Panc1 (cell line): ENCODE data around the gene ENTPD2. TPM values are rescaled to one million over a fixed set of nuclear protein-coding genes. Genes with fewer than 3 reads are reported as not detected.

ENCODE experiments used
- ATAC-seq: fragments of 200-7000 bp; cut with Tn5 transposase; 2 replicates; pipeline ENCODE4 v1.9.1; 2020; ENCODE audit warnings: mild to moderate bottlenecking, moderate library complexity
- BruUV-seq: library from RNA; stranded (reverse); fragments of 400-500 nt; replicated peaks from 2 replicates; lab custom pipeline; 2021; lab: Mats Ljungman, UMichigan
- CTCF ChIA-PET: fragments of 300-600 bp; sonication (Branson Sonifier 250); formaldehyde crosslinking; loops from one replicate; lab custom pipeline; 2022; ENCODE audit warnings: antibody characterized with exemption; lab: Charles Lee
- POLR2A ChIA-PET: fragments of 300-600 bp; sonication (Branson Sonifier 250); formaldehyde crosslinking; loops from one replicate; lab custom pipeline; 2022; ENCODE audit warnings: antibody characterized with exemption; lab: Charles Lee
- DNase-seq: peaks from one replicate; pipeline ENCODE4 v3.0.0-alpha.2; 2010; ENCODE audit warnings: low read depth, low spot score
- H3K27ac ChIP-seq: 2 replicates; pipeline ENCODE4 v1.5.1; 2011; ENCODE audit warnings: mild to moderate bottlenecking, low read length, inconsistent platforms
- H3K27me3 ChIP-seq: fragments of 200-500 bp; sonication (Bioruptor generic); 2 replicates; pipeline ENCODE4 v1.6.0; 2014; ENCODE audit warnings: low read length, inconsistent platforms; ENCODE audit not compliant: control insufficient read depth, insufficient read depth
- H3K36me3 ChIP-seq: fragments of 200-500 bp; sonication (Bioruptor generic); 2 replicates; pipeline ENCODE4 v1.5.1; 2014; ENCODE audit warnings: inconsistent platforms, mild to moderate bottlenecking, low read length, moderate library complexity; ENCODE audit not compliant: control insufficient read depth, insufficient read depth
- H3K4me1 ChIP-seq: 2 replicates; pipeline ENCODE4 v1.5.1; 2011; ENCODE audit warnings: inconsistent platforms, mild to moderate bottlenecking, low read length, moderate library complexity; ENCODE audit not compliant: control insufficient read depth, insufficient read depth
- H3K4me3 ChIP-seq, 2 experiments: 2 replicates each; pipeline ENCODE4 v1.5.1; 2011 to 2012; ENCODE audit warnings: low read depth in 2 of 2, low read length in 2 of 2, mild to moderate bottlenecking in 2 of 2, inconsistent platforms in 1 of 2, moderate library complexity in 1 of 2
- H3K9me3 ChIP-seq: fragments of 200-500 bp; sonication (Bioruptor generic); 2 replicates; pipeline ENCODE4 v1.5.1; 2014; ENCODE audit warnings: low read depth, mild to moderate bottlenecking, inconsistent platforms, low read length, moderate library complexity; ENCODE audit not compliant: control insufficient read depth, insufficient read depth
- CTCF ChIP-seq: fragments of 450-650 bp; IDR thresholded peaks from 2 replicates; pipeline ENCODE4 v1.5.1; 2017; ENCODE audit warnings: mild to moderate bottlenecking
- POLR2AphosphoS5 ChIP-seq: IDR thresholded peaks from 2 replicates; pipeline ENCODE4 v1.6.1; 2012; ENCODE audit warnings: mild to moderate bottlenecking, low read depth, low read length, moderate library complexity
- REST ChIP-seq, 2 experiments: IDR thresholded peaks; 2 replicates each; pipeline ENCODE4 v1.6.1; 2011 to 2012; ENCODE audit warnings: low read depth in 2 of 2, control low read depth in 1 of 2, low read length in 1 of 2, mild to moderate bottlenecking in 1 of 2, moderate library complexity in 1 of 2; ENCODE audit not compliant: insufficient read depth in 1 of 2
- SIN3A ChIP-seq: IDR thresholded peaks from 2 replicates; pipeline ENCODE4 v1.6.1; 2012; ENCODE audit warnings: low read depth, mild to moderate bottlenecking, low read length, moderate library complexity, borderline replicate concordance; ENCODE audit not compliant: insufficient read depth
- TCF7L2 ChIP-seq: IDR thresholded peaks from 2 replicates; pipeline ENCODE4 v1.6.1; 2011; ENCODE audit warnings: mild to moderate bottlenecking, low read depth, low read length, inconsistent platforms
- in situ Hi-C: cut with HindIII; loops from 2 replicates; pipeline ENCODE4 v1.10.0; 2016; ENCODE audit warnings: low sequenced_read_pairs, low pct_unique_long_range_greater_than_20kb
- intact Hi-C: fragments of 100-400 bp; cut with micrococcal nuclease; formaldehyde crosslinking; loops from one replicate; pipeline ENCODE4 v1.10.0; 2022; ENCODE audit not compliant: unreplicated experiment
- total RNA-seq: library from RNA; stranded (reverse); gene quantifications from one replicate; pipeline ENCODE4 v1.2.1, GENCODE V29; 2021; ENCODE audit not compliant: unreplicated experiment

ENTPD2 gene
- total RNA-seq, 1 experiment from 2014 or later: 2.8 TPM

GRCh38 chr9:137082222-137082924 lies 28.5 kb upstream of the ENTPD2 start:
- intact Hi-C loops: no loop called here
- H3K27me3 ChIP-seq: no peaks in the 10 kb centered on the region
- no peak overlapping the region for H3K4me3 ChIP-seq
- H3K27ac ChIP-seq: no peak overlapping the region
- TF ChIP-seq SIN3A: no peak
- ATAC-seq (no peak), DNase-seq (no peak)
- H3K4me1 ChIP-seq: peaks cover 31% of the 10 kb centered on the region
- BruUV-seq: no TSS peak
- POLR2A ChIA-PET: interaction anchor here (0.6 kb wide), 1 partner anchor 235 kb away, joined by 10 read pairs; no protein-coding TSS in a partner anchor
- in situ Hi-C loops: no loop called here
- CTCF ChIA-PET: no interaction called here
- H3K9me3 ChIP-seq: no peaks in the 10 kb centered on the region
- no peaks in the 10 kb centered on the region; the same call in 1 of the 2 replicates for H3K36me3 ChIP-seq

- intact Hi-C loops: no loop called here
- Histone ChIP-seq H3K27me3 (no peaks in the 10 kb centered on the region), H3K4me1 (peaks cover 29% of the 10 kb centered on the region), H3K4me3 (no peak overlapping the region), H3K27ac (no peak overlapping the region), H3K36me3 (no peaks in the 10 kb centered on the region; the same call in 1 of the 2 replicates), H3K9me3 (no peaks in the 10 kb centered on the region)
- DNase-seq (no peak), ATAC-seq (no peak)
- in situ Hi-C loops: no loop called here
- TF ChIP-seq TCF7L2 (no peak), SIN3A (no peak), POLR2AphosphoS5 (no peak), REST (IDR thresholded peaks at IDR 0.05; ENCODE audit: insufficient read depth in 1 of 2, low read depth in 2 of 2, low read length in 1 of 2) (no peak), CTCF (no peak)
- BruUV-seq: no TSS peak
- CTCF ChIA-PET: no interaction called here
- POLR2A ChIA-PET: no interaction called here
These were observed 26.6 kb upstream of the ENTPD2 start for GRCh38 chr9:137080260-137081122.
